DND-41 (cell line): ENCODE data around the gene PDXDC1.
"Not testable (repeated sequence)": the region's sequence is repeated elsewhere in the genome, so short reads cannot be mapped to it uniquely, and the experiment has no call there.

Experiments used
- ATAC-seq: fragments of 200-7000 bp; cut with Tn5 transposase; 3 replicates; pipeline ENCODE4 v1.9.1; 2021; ENCODE audit warnings: low read depth; ENCODE audit not compliant: insufficient read depth
- DNase-seq: peaks from one replicate; pipeline ENCODE4 v3.0.0-alpha.2; 2020
- H2AFZ ChIP-seq: 2 replicates; pipeline ENCODE4 v1.6.0; 2012; ENCODE audit warnings: low read depth, low read length
- H3K27ac ChIP-seq: 2 replicates; pipeline ENCODE4 v1.5.1; 2012; ENCODE audit warnings: low read length, inconsistent platforms
- H3K27me3 ChIP-seq: fragments of 200-600 bp; sonication (generic); 2 replicates; pipeline ENCODE4 v1.6.0; 2012; ENCODE audit warnings: low read length, mild to moderate bottlenecking, inconsistent platforms; ENCODE audit not compliant: insufficient read depth, poor library complexity
- H3K36me3 ChIP-seq: 2 replicates; pipeline ENCODE4 v1.5.1; 2012; ENCODE audit warnings: low read length, inconsistent platforms; ENCODE audit not compliant: insufficient read depth
- H3K4me1 ChIP-seq: 2 replicates; pipeline ENCODE4 v1.5.1; 2012; ENCODE audit warnings: mild to moderate bottlenecking, low read length; ENCODE audit not compliant: insufficient read depth
- H3K4me2 ChIP-seq: 2 replicates; pipeline ENCODE4 v1.6.0; 2012; ENCODE audit warnings: mild to moderate bottlenecking, moderate library complexity, low read length, inconsistent platforms; ENCODE audit not compliant: insufficient read depth
- H3K4me3 ChIP-seq, 2 experiments: fragments of 200-600 bp in 1 of 2; shearing (Covaris generic) in 1 of 2; 2 replicates each; pipeline ENCODE4 v1.5.1; 2012 to 2016; ENCODE audit warnings: inconsistent platforms in 2 of 2, low read length in 2 of 2, mild to moderate bottlenecking in 2 of 2, low read depth in 1 of 2, moderate library complexity in 1 of 2
- H3K79me2 ChIP-seq: 2 replicates; pipeline ENCODE4 v1.6.0; 2012; ENCODE audit warnings: low read length, inconsistent platforms; ENCODE audit not compliant: insufficient read depth
- H3K9ac ChIP-seq: 2 replicates; pipeline ENCODE4 v1.6.0; 2012; ENCODE audit warnings: low read depth, mild to moderate bottlenecking, inconsistent platforms, low read length, moderate library complexity
- H3K9me3 ChIP-seq: 2 replicates; pipeline ENCODE4 v1.5.1; 2012; ENCODE audit warnings: low read length, moderate library complexity, mild to moderate bottlenecking, inconsistent platforms; ENCODE audit not compliant: insufficient read depth, severe bottlenecking
- H4K20me1 ChIP-seq: 2 replicates; pipeline ENCODE4 v1.6.0; 2012; ENCODE audit warnings: low read length; ENCODE audit not compliant: insufficient read depth
- CTCF ChIP-seq: IDR thresholded peaks from 2 replicates; pipeline ENCODE4 v1.5.1; 2012; ENCODE audit warnings: borderline replicate concordance, low read length, moderate library complexity, mild to moderate bottlenecking; ENCODE audit not compliant: poor library complexity, severe bottlenecking; ENCODE audit errors: extremely low read depth

PDXDC1 gene

GRCh38 chr16:15090663-15091269, 115.9 kb downstream of the PDXDC1 start:
- ATAC-seq, H3K9me3 ChIP-seq, DNase-seq, H3K4me2 ChIP-seq, H3K4me3 ChIP-seq, H4K20me1 ChIP-seq, H3K27ac ChIP-seq, H3K27me3 ChIP-seq, H3K9ac ChIP-seq, H2AFZ ChIP-seq: not testable (repeated sequence)
- peaks cover 29% of the 10 kb centered on the region for H3K79me2 ChIP-seq
- peak; percentile 2 for TF ChIP-seq CTCF
- peaks cover 24% of the 10 kb centered on the region; the same call in 1 of the 2 replicates for H3K36me3 ChIP-seq
- peaks cover 16% of the 10 kb centered on the region for H3K4me1 ChIP-seq

- ATAC-seq: not testable (repeated sequence)
These were observed 118.7 kb downstream of the PDXDC1 start for GRCh38 chr16:15093571-15093954.

DNA sequence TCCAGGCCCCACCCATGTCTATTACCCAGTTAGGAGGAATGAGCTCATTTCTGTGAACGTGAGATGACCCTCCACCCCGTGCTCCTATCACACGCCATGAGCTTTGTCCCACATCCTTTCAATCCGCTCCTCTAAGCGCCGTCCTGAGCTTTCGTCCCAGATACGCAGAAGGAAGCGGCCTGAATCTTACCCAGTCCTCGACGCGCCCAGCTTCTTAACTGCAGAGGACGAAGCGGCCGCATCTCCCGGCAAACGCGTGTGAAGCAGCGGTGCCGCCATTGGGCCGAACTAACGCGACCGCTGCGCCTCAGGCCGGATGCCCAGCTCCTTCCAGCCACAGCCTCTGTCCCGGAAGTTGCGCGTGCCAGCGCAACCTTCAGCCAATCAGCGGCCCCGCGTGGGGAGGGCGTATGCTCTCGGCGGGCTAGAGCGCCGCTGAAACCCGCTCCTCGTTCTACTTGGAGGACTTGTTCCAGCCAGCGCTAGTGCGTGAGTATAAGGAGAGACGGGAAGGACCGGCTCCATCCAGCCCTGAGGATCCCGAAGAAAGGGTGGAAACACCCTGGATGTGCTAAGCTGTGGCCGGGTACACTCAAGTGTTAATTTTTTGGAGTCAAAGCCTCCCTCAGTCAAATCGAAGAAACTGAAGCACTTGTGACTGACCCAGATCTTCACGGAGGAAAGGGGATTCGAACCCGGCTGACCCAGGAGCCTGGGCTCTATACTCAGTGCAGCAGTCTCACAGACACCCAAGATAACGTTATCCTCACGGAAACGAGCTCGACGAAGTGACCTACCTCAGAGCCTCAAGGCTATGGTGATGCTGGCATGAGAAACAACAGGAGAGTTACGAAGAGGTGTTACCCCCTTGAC, 119.4 kb downstream of the PDXDC1 start, which contains the start of gene RRN3:
TSS of gene RRN3 (minus strand) at position 318 of the 873 bp plus-strand sequence. CDS start at position 279, 39 bp downstream.
- DNase-seq (peak; percentile 90), ATAC-seq (peak; percentile 100)
- not testable (repeated sequence) for H3K9me3 ChIP-seq, H3K27me3 ChIP-seq, H4K20me1 ChIP-seq
- Histone ChIP-seq H2AFZ (peak within 1 kb of the TSS; percentile 98), H3K36me3 (peaks cover 14% of the 10 kb centered on the region; the same call in 1 of the 2 replicates), H3K27ac (peak within 1 kb of the TSS; percentile 74), H3K4me3 (peak within 1 kb of the TSS; percentile 74 to 87), H3K9ac (peak within 1 kb of the TSS; percentile 75), H3K4me1 (peaks cover 16% of the 10 kb centered on the region), H3K79me2 (peaks cover 29% of the 10 kb centered on the region), H3K4me2 (peak within 1 kb of the TSS; percentile 79)

More at GRCh38 chr16:15093571-15093954, 118.7 kb downstream of the PDXDC1 start:
- H3K27ac ChIP-seq: peak overlapping the region; percentile 74
- DNase-seq, H3K9me3 ChIP-seq, H3K27me3 ChIP-seq, H4K20me1 ChIP-seq: not testable (repeated sequence)
- peaks cover 16% of the 10 kb centered on the region for H3K4me1 ChIP-seq
- peaks cover 29% of the 10 kb centered on the region for H3K79me2 ChIP-seq
- H3K4me2 ChIP-seq: peak overlapping the region; percentile 79
- peak overlapping the region; percentile 98 for H2AFZ ChIP-seq
- H3K4me3 ChIP-seq: peak overlapping the region; percentile 74 to 87; a peak in 3 of 4 replicates
- peak overlapping the region; percentile 75 for H3K9ac ChIP-seq
- H3K36me3 ChIP-seq: peaks cover 14% of the 10 kb centered on the region; the same call in 1 of the 2 replicates

GRCh38 chr16:15096583-15096972, 121.8 kb downstream of the PDXDC1 start:
- not testable (repeated sequence) for H4K20me1 ChIP-seq, H3K4me2 ChIP-seq, ATAC-seq

GRCh38 chr16:15099366-15099909, 124.6 kb downstream of the PDXDC1 start:
- not testable (repeated sequence) for H3K9me3 ChIP-seq, H3K9ac ChIP-seq, ATAC-seq, H3K27me3 ChIP-seq, H3K4me2 ChIP-seq, H3K79me2 ChIP-seq, H4K20me1 ChIP-seq, H2AFZ ChIP-seq, H3K36me3 ChIP-seq, H3K4me1 ChIP-seq, H3K27ac ChIP-seq, DNase-seq, H3K4me3 ChIP-seq

More at GRCh38 chr16:15096583-15096972, 121.8 kb downstream of the PDXDC1 start:
- H3K36me3 ChIP-seq, H3K4me3 ChIP-seq, H2AFZ ChIP-seq, H3K9ac ChIP-seq, DNase-seq, H3K9me3 ChIP-seq, H3K27me3 ChIP-seq, H3K27ac ChIP-seq: not testable (repeated sequence)
- Histone ChIP-seq H3K79me2 (peaks cover 26% of the 10 kb centered on the region), H3K4me1 (peaks cover 16% of the 10 kb centered on the region)

DNA sequence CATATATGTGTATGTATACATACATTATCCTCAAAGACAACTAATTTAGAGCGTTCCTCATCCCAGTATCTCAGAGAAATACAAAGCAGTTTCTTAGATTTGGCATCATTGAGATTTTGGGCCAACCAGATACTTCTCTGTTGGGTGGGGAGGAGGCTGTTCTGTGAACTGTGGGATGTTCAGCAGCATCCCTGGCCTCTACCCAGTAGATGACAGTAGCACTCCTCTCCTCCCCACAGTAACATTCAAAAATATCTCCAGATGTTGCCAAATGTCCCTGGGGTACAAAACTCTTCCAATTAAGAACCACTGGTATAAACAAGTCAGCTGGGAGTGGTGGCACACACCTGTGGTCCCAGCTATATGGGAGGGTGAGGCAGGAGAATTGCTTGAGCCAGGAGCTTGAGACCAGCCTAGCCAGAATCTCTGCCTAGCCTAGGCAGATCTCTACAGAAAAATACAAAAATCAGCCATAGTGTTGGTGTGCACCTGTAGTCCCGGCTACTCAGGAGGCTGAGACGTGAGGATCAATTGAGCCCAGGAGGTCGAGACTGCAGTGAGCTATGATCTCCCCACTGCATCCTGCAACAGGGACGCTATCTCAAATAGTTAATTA, 125.7 kb downstream of the PDXDC1 start:
- H3K4me3 ChIP-seq, H3K79me2 ChIP-seq, H3K27ac ChIP-seq, H2AFZ ChIP-seq, H3K4me2 ChIP-seq, H3K36me3 ChIP-seq, H3K9me3 ChIP-seq, H3K27me3 ChIP-seq, DNase-seq, H3K9ac ChIP-seq, H4K20me1 ChIP-seq, H3K4me1 ChIP-seq: not testable (repeated sequence)
- 0 out of 3 replicates have a peak, but pooled peaks have one; percentile 14 for ATAC-seq
